ENCODE results near the gene LRRC23. TPM values are rescaled to one million over a fixed set of nuclear protein-coding genes. Genes with fewer than 3 reads are reported as not detected.

The LRRC23 gene, protein sequence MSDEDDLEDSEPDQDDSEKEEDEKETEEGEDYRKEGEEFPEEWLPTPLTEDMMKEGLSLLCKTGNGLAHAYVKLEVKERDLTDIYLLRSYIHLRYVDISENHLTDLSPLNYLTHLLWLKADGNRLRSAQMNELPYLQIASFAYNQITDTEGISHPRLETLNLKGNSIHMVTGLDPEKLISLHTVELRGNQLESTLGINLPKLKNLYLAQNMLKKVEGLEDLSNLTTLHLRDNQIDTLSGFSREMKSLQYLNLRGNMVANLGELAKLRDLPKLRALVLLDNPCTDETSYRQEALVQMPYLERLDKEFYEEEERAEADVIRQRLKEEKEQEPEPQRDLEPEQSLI
- total RNA-seq, result 6.9 and 8.9 TPM in 2 replicates

DNA sequence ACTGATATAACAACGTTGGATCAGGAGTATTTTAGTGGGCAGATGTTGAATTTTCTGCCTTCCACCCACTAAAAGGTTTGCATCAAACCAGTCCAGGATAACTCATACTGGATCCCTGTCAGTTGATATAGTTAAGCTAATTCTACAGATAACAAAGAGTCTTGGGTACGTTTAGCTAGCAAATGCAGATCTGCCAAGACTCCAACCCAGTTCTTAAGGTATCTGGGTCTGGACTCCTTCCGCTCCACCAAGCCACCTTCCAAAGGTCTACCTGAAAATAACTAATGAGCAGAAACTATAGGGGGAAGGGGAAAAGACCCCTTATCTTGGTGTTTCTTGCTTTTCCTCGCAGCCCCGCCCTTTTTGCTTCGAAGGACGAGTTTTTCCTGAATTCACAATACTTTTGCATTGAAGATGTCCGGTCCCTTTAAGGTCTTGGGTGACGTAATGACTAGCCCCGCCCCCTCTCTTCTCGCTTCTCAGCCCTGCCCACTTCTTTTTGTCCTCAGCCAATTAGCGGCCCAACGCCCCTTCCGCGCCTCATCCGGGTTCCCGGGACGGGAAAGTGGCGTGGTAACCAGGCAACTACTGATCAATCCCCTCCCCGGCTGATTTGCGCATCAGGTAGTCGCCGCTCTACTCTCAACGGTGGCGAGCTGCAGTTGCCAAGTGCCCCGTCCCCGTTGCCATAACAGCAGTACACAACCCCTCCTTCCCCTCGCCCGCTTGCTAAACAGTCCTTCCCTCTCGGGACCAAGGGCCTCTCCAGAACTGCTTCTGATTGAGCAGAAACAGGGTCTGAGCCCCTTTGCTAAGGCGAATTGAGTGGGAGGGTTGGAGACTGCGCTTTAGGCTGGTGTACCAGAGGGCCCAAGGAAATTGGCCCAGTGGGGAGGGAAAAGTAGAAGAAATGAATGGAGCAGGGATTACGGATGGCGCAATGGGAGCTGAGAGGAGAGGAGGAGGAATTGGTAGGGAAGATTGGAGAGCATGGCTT is at the start of gene LRRC23:
TSS of gene LRRC23 (plus strand) at position 543 of the 997 bp plus-strand sequence. CDS start 812 bp downstream, outside the sequence.

DNA sequence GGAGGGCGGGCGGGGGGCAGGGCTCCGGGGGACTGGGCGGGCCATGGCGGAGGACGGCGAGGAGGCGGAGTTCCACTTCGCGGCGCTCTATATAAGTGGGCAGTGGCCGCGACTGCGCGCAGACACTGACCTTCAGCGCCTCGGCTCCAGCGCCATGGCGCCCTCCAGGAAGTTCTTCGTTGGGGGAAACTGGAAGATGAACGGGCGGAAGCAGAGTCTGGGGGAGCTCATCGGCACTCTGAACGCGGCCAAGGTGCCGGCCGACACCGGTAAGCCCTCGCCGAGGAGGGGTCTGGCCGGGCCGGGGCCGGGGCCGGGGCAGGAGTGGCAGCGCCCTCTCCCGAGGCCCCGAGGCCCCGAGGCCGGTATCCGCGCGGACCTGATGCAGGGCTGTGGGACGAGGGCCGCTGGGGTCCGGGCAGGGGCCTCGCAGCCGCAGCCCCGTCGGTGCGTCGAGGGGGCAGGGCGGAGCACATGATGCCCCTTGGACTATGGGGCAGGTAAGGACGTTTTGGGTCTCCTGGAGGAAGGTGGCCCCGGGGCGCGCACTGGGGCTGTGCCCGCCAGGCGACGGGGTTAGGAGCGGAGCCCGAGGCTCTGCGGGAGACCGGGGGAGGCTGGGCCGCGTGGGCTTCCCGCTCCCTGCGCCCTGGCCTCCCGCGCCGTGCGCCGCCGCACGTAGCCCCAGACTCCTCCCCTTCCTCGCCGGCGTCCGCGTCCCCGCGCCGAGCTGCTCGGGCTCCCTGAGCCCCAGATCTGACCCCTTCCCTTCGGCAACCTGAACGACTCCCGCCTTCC is 37.0 kb upstream of the LRRC23 start, which contains the start of gene TPI1:
TSS of gene TPI1 (plus strand) at position 119 of the 798 bp plus-strand sequence. CDS start at position 155, 36 bp downstream.

DNA sequence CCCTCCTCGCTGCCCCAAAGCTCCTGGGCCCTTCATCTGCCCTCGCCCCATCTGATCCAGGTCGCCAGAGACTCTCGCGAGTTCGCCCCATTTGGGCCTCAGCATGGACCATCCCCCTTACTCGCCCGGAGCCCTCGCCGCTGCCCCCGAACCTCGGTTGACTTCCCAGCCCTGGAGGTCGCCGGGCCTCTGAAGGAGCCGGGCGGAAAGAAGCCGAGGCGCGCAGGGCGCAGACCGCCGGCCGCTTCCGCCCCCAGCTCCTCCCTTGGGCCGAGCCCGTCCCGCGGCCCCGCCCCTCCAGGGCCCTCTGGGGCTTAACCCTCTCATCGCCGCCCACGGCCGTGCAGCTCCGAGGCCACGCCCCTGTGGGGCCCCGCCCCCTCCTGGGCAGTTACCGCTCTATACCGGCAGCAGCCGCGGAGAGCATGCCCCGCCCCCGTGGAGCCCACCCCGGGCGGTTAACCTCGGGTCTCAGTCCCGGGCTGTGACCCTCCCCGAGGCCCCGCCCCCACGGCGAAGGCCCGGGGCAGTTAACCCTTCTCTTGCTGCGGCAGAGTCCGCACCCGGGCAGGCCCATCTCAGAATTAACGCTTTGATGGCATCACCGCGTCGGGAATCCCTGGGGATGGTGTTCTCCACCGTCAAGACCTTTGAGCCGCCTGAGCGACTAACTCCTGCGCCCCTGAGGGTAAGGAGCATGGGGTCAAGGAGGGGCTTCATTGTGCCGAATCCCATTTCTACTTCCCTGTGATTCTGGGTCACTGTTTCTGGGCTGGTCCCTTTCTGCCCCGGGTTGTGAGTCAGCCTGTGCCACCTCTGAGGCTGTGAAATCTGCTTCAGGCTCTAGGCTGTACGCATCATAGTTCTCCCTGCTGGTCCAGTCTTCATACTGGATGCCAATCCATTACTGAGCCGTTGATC is 31.3 kb upstream of the LRRC23 start, which contains the start of gene SPSB2:
TSS of gene SPSB2 (minus strand) at position 210 of the 921 bp plus-strand sequence. CDS start 402 bp downstream, outside the sequence.

DNA sequence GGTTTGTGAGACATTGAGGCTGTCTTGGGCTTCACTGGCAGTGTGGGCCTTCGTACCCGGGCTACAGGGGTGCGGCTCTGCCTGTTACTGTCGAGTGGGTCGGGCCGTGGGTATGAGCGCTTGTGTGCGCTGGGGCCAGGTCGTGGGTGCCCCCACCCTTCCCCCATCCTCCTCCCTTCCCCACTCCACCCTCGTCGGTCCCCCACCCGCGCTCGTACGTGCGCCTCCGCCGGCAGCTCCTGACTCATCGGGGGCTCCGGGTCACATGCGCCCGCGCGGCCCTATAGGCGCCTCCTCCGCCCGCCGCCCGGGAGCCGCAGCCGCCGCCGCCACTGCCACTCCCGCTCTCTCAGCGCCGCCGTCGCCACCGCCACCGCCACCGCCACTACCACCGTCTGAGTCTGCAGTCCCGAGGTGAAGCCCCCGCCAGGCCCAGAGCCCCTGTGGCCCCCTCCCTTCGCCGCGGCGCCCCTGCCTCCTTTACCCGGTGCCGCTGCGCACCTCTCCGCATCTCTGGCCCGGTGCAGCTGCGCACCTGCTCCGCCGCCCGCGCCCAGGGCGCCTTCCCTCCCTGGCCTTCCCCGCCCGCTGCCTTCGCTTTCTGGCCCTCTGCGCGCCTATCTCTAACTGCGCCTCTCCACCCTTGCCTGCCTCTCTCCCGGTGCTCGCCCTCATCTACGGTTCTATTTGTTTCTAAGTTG is 9.8 kb downstream of the LRRC23 start, which contains the start of gene ENO2:
TSS of gene ENO2 (plus strand) at position 335 of the 701 bp plus-strand sequence. CDS start 1,253 bp downstream, outside the sequence.

DNA sequence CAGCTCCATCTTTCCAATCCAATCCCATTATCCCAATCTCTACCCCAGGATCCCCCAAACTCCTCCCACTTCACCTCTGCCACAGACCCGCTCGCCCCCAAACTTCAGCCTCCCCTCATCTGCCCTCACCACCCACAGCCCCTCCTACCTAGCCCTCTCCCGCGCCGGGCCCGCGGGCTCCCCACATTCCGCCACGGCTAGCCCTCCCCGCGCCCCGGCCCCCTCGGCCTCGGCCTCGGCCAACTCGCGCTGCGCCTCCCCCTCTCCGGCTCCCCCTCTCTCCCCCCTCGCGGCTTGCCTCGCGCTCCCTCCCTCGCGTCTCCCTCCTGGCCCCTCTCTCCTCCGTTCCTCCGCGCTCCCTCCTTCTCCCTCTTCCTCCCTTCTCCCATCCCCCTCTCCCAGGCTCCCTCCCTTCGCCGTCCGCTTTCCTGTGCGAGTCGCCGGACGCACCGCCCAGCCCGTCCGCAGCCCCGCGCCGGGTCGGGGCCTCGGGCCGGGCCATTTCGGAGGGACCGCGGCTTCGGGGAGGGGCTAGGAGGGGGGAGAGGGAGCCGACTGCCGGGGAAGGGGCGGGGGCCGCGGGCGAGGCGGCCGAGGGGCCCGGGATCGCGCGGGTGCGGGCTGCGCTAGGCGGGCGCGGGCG is 22.9 kb downstream of the LRRC23 start, which contains the start of gene ATN1:
TSS of gene ATN1 (plus strand) at position 581 of the 643 bp plus-strand sequence. CDS start 6,043 bp downstream, outside the sequence.

DNA sequence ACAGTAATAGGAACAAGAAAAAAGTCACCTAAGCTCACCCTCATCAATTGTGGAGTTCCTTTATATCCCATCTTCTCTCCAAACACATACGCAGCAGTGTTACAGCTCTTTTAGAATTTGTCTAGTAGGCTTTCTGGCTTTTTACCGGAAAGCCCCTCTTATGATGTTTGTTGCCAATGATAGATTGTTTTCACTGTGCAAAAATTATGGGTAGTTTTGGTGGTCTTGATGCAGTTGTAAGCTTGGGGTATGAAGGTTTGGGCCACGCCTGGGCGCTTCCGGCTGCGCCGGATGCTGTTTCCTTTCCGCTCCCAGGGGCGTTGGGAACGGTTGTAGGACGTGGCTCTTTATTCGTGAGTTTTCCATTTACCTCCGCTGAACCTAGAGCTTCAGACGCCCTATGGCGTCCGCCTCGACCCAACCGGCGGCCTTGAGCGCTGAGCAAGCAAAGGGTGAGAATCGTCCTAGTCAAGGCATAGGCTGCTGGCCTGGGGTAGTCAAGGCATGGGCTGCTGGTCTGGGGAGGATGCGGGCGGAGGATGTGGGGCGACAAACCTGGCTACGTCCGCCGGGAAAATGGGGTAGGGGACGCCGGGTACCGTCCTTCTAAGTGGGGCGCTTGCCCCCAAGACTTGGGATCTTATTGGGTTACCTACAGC is 39.2 kb downstream of the LRRC23 start, which contains the start of the genes C12orf57 and RNU7-1:
TSS of gene C12orf57 (plus strand) at position 301 of the 659 bp plus-strand sequence. CDS start at position 401, 100 bp downstream.
TSS of gene RNU7-1 (plus strand) at position 95 of the 659 bp plus-strand sequence.

DNA sequence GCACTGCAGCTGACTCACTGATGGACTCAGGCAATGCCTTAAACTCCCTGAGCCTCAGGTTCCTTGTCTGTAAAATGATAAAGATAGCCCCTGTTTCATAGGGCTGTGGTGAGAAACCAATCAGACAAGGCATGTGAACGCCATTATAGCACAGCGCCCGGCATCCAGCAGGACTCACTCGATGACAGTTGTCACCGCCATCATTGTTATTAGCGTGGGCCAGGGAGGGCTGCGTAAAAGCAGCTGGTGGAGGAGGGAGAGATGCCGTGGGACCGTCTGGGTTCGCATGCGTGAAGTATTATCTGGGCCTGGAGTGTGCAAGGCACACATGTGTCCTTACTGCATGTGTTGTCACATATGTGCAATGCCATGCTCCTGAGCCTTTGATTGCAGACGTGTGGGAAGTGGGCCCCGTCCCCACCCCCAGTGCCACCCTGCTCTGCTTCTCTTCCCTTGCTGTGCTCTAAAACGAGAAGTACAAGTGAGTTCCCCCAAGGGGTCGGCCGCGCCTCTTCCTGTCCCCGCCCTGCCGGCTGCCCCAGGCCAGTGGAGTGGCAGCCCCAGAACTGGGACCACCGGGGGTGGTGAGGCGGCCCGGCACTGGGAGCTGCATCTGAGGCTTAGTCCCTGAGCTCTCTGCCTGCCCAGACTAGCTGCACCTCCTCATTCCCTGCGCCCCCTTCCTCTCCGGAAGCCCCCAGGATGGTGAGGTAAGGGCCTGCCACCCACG is 46.4 kb downstream of the LRRC23 start, which contains the start of gene PTPN6:
TSS of gene PTPN6 (plus strand) at position 546 of the 730 bp plus-strand sequence. CDS start at position 703, 157 bp downstream.

Small RNA genes within 50 kb of the gene (small RNA-seq; reads per million reads assigned to genes)
- 5.9 reads per million, percentile 82 among the genes with 10 or more reads in this experiment for gene MIR141
- 22.0 reads per million, percentile 95 among the genes with 10 or more reads in this experiment for gene MIR200C
- not detected for gene RNU7-1

Other genes starting within 250 kb of the LRRC23 start
- gene ING4, start 241.7 kb upstream of the LRRC23 start, total RNA-seq, result 36.5 and 40.1 TPM in 2 replicates
- 27.1 and 30.8 TPM in 2 replicates for gene ZNF384, start 215.4 kb upstream of the LRRC23 start, total RNA-seq
- 0.24 and 2.1 TPM in 2 replicates for gene PIANP, start 204.0 kb upstream of the LRRC23 start, total RNA-seq
- gene COPS7A, start 180.8 kb upstream of the LRRC23 start, total RNA-seq, result 98.8 and 101 TPM in 2 replicates
- 171 and 183 TPM in 2 replicates for gene MLF2, start 151.7 kb upstream of the LRRC23 start, total RNA-seq
- 84.2 and 108 TPM in 2 replicates for gene PTMS, start 138.5 kb upstream of the LRRC23 start, total RNA-seq
- 0.16 and 0.61 TPM in 2 replicates for gene LAG3, start 132.3 kb upstream of the LRRC23 start, total RNA-seq
- gene CD4, start 115.3 kb upstream of the LRRC23 start, total RNA-seq, result 1.7 and 3.2 TPM in 2 replicates
- gene GPR162, start 83.0 kb upstream of the LRRC23 start, total RNA-seq, result 4.6 and 7.3 TPM in 2 replicates
- gene P3H3, start 76.4 kb upstream of the LRRC23 start, total RNA-seq, result 72.1 and 81.9 TPM in 2 replicates
- 1.9 and 5.8 TPM in 2 replicates for gene GNB3, start 63.9 kb upstream of the LRRC23 start, total RNA-seq
- 1.5 and 3.3 TPM in 2 replicates for gene CDCA3, start 53.5 kb upstream of the LRRC23 start, total RNA-seq
- gene USP5, start 52.7 kb upstream of the LRRC23 start, total RNA-seq, result 87.1 and 94.1 TPM in 2 replicates
- 504 and 543 TPM in 2 replicates for gene TPI1, start 37.3 kb upstream of the LRRC23 start, total RNA-seq
- 10.4 and 11.8 TPM in 2 replicates for gene SPSB2, start 31.5 kb upstream of the LRRC23 start, total RNA-seq
- 8.0 and 11.4 TPM in 2 replicates for gene ENO2, start 9.8 kb downstream of the LRRC23 start, total RNA-seq
- gene ATN1, start 23.1 kb downstream of the LRRC23 start, total RNA-seq, result 19.8 TPM in 2 replicates
- not detected in 2 replicates for gene RNU7-1, start 39.0 kb downstream of the LRRC23 start, total RNA-seq
- gene C12orf57, start 39.2 kb downstream of the LRRC23 start, total RNA-seq, result 65.3 and 67.2 TPM in 2 replicates
- gene PTPN6, start 46.5 kb downstream of the LRRC23 start, total RNA-seq, result 0.61 and 0.65 TPM in 2 replicates
- gene PHB2, start 65.8 kb downstream of the LRRC23 start, total RNA-seq, result 167 and 182 TPM in 2 replicates
- 21.4 and 22.2 TPM in 2 replicates for gene EMG1, start 66.1 kb downstream of the LRRC23 start, total RNA-seq
- gene LPCAT3, start 113.7 kb downstream of the LRRC23 start, total RNA-seq, result 29.2 and 33.6 TPM in 2 replicates
- 222 and 306 TPM in 2 replicates for gene C1S, start 155.9 kb downstream of the LRRC23 start, total RNA-seq
- gene C1R, start 187.6 kb downstream of the LRRC23 start, total RNA-seq, result 363 and 481 TPM in 2 replicates
- 77.5 and 91.4 TPM in 2 replicates for gene C1RL, start 204.4 kb downstream of the LRRC23 start, total RNA-seq
- gene RBP5, start 224.1 kb downstream of the LRRC23 start, total RNA-seq, result not detected in 2 replicates
- gene CLSTN3, start 225.5 kb downstream of the LRRC23 start, total RNA-seq, result 7.7 and 13.3 TPM in 2 replicates